Sigmoid colon (tissue), 7 donors: ENCODE measurements around the gene KIF26B. TPM values are rescaled to one million over a fixed set of nuclear protein-coding genes. Genes with fewer than 3 reads are reported as not detected.

Experiments used
- DNase-seq: peaks from one replicate; pipeline ENCODE4 v3.0.0-alpha.2; 2019
- H3K27ac ChIP-seq, 4 donors: fragments of 200-600 bp; sonication (generic); one replicate each; pipeline ENCODE4 v1.5.1; 2016 to 2019; ENCODE audit warnings: mild to moderate bottlenecking in 1 of 4
- H3K27me3 ChIP-seq, 3 donors: fragments of 200-600 bp; sonication (generic); one replicate each; pipeline ENCODE4 v1.5.1; 2019; ENCODE audit warnings: mild to moderate bottlenecking in 1 of 3
- H3K36me3 ChIP-seq, 4 donors: fragments of 200-600 bp; sonication (generic); one replicate each; pipeline ENCODE4 v1.5.1; 2016 to 2019
- H3K4me1 ChIP-seq, 4 donors: fragments of 200-600 bp; sonication (generic); one replicate each; pipeline ENCODE4 v1.5.1; 2017 to 2019
- H3K4me3 ChIP-seq, 4 donors: fragments of 200-600 bp; sonication (generic); one replicate each; pipeline ENCODE4 v1.5.1; 2017 to 2019; ENCODE audit warnings: mild to moderate bottlenecking in 2 of 4, moderate library complexity in 1 of 4
- H3K9me3 ChIP-seq, 4 donors: fragments of 200-600 bp in 3 of 4; sonication (generic) in 3 of 4; one replicate each; pipeline versions ENCODE4 v1.5.1 to v1.6.1; 2013 to 2019
- CTCF ChIP-seq, 4 experiments: fragments of 450-650 bp in 3 of 4; fragments of 200-600 bp in 1 of 4; IDR thresholded peaks; one replicate each; pipeline ENCODE4 v1.5.1; 2016 to 2019; ENCODE audit warnings: antibody characterized with exemption in 4 of 4, mild to moderate bottlenecking in 3 of 4, moderate library complexity in 2 of 4
- EP300 ChIP-seq, 4 donors: sonication (generic); formaldehyde crosslinking; IDR thresholded peaks; one replicate each; pipeline ENCODE4 v1.6.1; 2017; ENCODE audit warnings: antibody characterized with exemption in 4 of 4
- POLR2A ChIP-seq, 2 donors: fragments of 450-650 bp; IDR thresholded peaks; one replicate each; pipeline ENCODE4 v1.6.1; 2016; ENCODE audit warnings: antibody characterized with exemption in 2 of 2, mild to moderate bottlenecking in 2 of 2, moderate library complexity in 2 of 2
- POLR2AphosphoS5 ChIP-seq, 4 donors: sonication (generic); formaldehyde crosslinking; IDR thresholded peaks; one replicate each; pipeline ENCODE4 v1.6.1; 2017; ENCODE audit warnings: antibody characterized with exemption in 4 of 4
- WGBS, 2 donors: extraction: QIAGEN DNeasy Blood & Tissue Kit; methylation state at CpG; one replicate each; pipeline ENCODE4 v1.1.7; 2013; 5-methylcytosine and 5-hydroxymethylcytosine counted together
- intact Hi-C: fragments of 100-400 bp; cut with DNase I; formaldehyde crosslinking; loops from one replicate; pipeline ENCODE4 v1.15.1; 2023
- polyA plus RNA-seq, 3 donors: library from polyadenylated mRNA; stranded (reverse); fragments of 200-250 nt; gene quantifications; one replicate each; pipeline ENCODE4 v1.2.3, GENCODE V29; 2013
- total RNA-seq, 4 donors: library from RNA; depleted of rRNA; stranded (reverse); fragments of >200 nt; gene quantifications; one replicate each; pipeline ENCODE4 v1.1.0, GENCODE V29; 2016
- donor health status: healthy with polysubstance abuse.
- donor health status: Bipolar disorder and iron deficiency.
- donor health status: healthy.

KIF26B gene
- total and polyA plus RNA-seq, 7 donors, result under 0.01 to 5.5 (median 1.4) TPM; not detected in 1

- no peak overlapping the region for H3K27ac ChIP-seq
- H3K4me1 ChIP-seq, result peaks cover 0 to 3% (median 2%) of the 10 kb centered on the region in 4 donors
- H3K4me3 ChIP-seq, result no peak overlapping the region
- intact Hi-C loops, result no loop called here
- no peaks in the 10 kb centered on the region for H3K27me3 ChIP-seq
- 85 to 87% methylated on average over 11 of the region's 11 CpGs for WGBS, 2 donors
- TF ChIP-seq POLR2AphosphoS5 (IDR thresholded peaks at IDR 0.05), result no peak
- no peak for TF ChIP-seq EP300 (IDR thresholded peaks at IDR 0.05)
- no peak for TF ChIP-seq CTCF (IDR thresholded peaks at IDR 0.05)
- no peak for TF ChIP-seq POLR2A (IDR thresholded peaks at IDR 0.05)
- H3K36me3 ChIP-seq, result no peaks in the 10 kb centered on the region
- DNase-seq, result no peak
- peaks cover 8 to 11% (median 10%) of the 10 kb centered on the region in 4 donors for H3K9me3 ChIP-seq
Observed at GRCh38 chr1:245211035-245211749, 56.4 kb downstream of the KIF26B start.

- intact Hi-C loops, result no loop called here
- 87 to 94% methylated on average over 10 of the region's 10 CpGs for WGBS, 2 donors
Observed at GRCh38 chr1:245211761-245212160, 57.0 kb downstream of the KIF26B start.

GRCh38 chr1:245212221-245212710 is 57.5 kb downstream of the KIF26B start:
- intact Hi-C loops, result no loop called here
- Histone ChIP-seq H3K27me3 (no peaks in the 10 kb centered on the region), H3K9me3 (peaks cover 2 to 8% (median 4%) of the 10 kb centered on the region in 4 donors), H3K4me3 (no peak overlapping the region), H3K27ac (no peak overlapping the region), H3K36me3 (no peaks in the 10 kb centered on the region), H3K4me1 (peaks cover 0 to 11% (median 8%) of the 10 kb centered on the region in 4 donors)
- DNase-seq, result no peak
- TF ChIP-seq EP300 (IDR thresholded peaks at IDR 0.05) (no peak), CTCF (IDR thresholded peaks at IDR 0.05) (no peak), POLR2AphosphoS5 (IDR thresholded peaks at IDR 0.05) (no peak), POLR2A (IDR thresholded peaks at IDR 0.05) (no peak)
- WGBS, 2 donors, result 92 to 94% methylated on average over 15 of the region's 15 CpGs

More at GRCh38 chr1:245211761-245212160, 57.0 kb downstream of the KIF26B start:
- Histone ChIP-seq H3K27me3 (no peaks in the 10 kb centered on the region), H3K4me3 (no peak overlapping the region), H3K4me1 (peaks cover 0 to 9% (median 7%) of the 10 kb centered on the region in 4 donors), H3K27ac (no peak overlapping the region), H3K9me3 (peaks cover 7 to 10% (median 9%) of the 10 kb centered on the region in 4 donors), H3K36me3 (no peaks in the 10 kb centered on the region)
- no peak for DNase-seq
- TF ChIP-seq POLR2A (IDR thresholded peaks at IDR 0.05), result no peak
- no peak for TF ChIP-seq CTCF (IDR thresholded peaks at IDR 0.05)
- no peak for TF ChIP-seq POLR2AphosphoS5 (IDR thresholded peaks at IDR 0.05)
- TF ChIP-seq EP300 (IDR thresholded peaks at IDR 0.05), result no peak

GRCh38 chr1:245213066-245213831 is 58.5 kb downstream of the KIF26B start:
- Histone ChIP-seq H3K4me1 (peaks cover 0 to 11% (median 8%) of the 10 kb centered on the region in 4 donors), H3K27me3 (no peaks in the 10 kb centered on the region), H3K27ac (no peak overlapping the region), H3K4me3 (no peak overlapping the region), H3K9me3 (no peaks in the 10 kb centered on the region), H3K36me3 (no peaks in the 10 kb centered on the region)
- intact Hi-C loops, result no loop called here
- DNase-seq, result no peak
- no peak for TF ChIP-seq POLR2AphosphoS5 (IDR thresholded peaks at IDR 0.05)
- no peak for TF ChIP-seq POLR2A (IDR thresholded peaks at IDR 0.05)
- 81 to 86% methylated on average over 15 of the region's 15 CpGs for WGBS, 2 donors

- Histone ChIP-seq H3K27ac (peak overlapping the region in 1 of 4 donors; percentile 20), H3K4me1 (peaks cover 0 to 11% (median 8%) of the 10 kb centered on the region in 4 donors), H3K27me3 (no peaks in the 10 kb centered on the region), H3K4me3 (no peak overlapping the region), H3K36me3 (no peaks in the 10 kb centered on the region), H3K9me3 (no peaks in the 10 kb centered on the region)
- TF ChIP-seq EP300 (IDR thresholded peaks at IDR 0.05) (no peak), CTCF (IDR thresholded peaks at IDR 0.05) (no peak), POLR2AphosphoS5 (IDR thresholded peaks at IDR 0.05) (no peak), POLR2A (IDR thresholded peaks at IDR 0.05) (no peak)
- 82 to 85% methylated on average over 8 of the region's 8 CpGs for WGBS, 2 donors
- intact Hi-C loops, result no loop called here
- no peak for DNase-seq
Observed at GRCh38 chr1:245215071-245215470, 60.3 kb downstream of the KIF26B start.
